ENCODE results near the gene TBR1. TPM values are rescaled to one million over a fixed set of nuclear protein-coding genes. Genes with fewer than 3 reads are reported as not detected.

Gene TBR1
- total and polyA plus RNA-seq, 2 of the 4 experiments (the other 2 are of a cell fraction) = not detected

DNA sequence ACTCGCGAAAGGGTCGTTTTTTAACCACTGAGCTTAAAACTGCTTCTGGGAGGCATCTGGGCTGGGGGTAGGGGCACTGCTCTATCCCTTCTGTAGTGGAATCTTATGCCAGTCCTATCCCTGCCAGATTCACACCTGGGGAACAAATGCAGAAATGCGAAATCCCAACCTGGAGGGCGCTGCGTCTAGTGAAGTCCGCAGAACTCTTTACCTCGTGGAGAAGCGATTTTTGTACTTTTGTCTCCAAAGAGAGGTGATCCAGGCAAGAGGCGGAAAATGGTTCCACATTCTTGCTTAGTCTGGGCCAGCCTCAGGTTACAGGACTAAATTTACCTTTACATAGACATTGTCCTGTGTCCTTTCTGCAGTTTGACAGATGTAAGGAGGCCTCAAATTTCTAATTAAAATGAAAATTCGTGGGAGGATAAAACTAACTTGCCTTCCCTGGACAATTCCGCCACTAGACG, 10.4 kb downstream of the TBR1 start:
- intact Hi-C loops (cut with micrococcal nuclease) (loop anchor here (5.0 to 10.0 kb wide), 2 partner anchors 521 to 698 kb away; no protein-coding TSS in a partner anchor), dilution Hi-C loops (cut with HindIII; ENCODE audit: low sequenced_read_pairs, unreplicated experiment) (no loop called here), in situ Hi-C loops (cut with MboI; ENCODE audit: low sequenced_read_pairs) (no loop called here)
- ATAC-seq (ENCODE audit: low read depth) = no peak
- Histone ChIP-seq H3K4ac (ENCODE audit: low read depth, low read length) (no peak overlapping the region), H3K56ac (ENCODE audit: extremely low read depth, insufficient read depth, low read length) (no peak overlapping the region), H4K8ac (ENCODE audit: low read depth in 2 of 2, low read length in 2 of 2) (no peak overlapping the region), H3K4me2 (ENCODE audit: low read depth, low read length) (no peak overlapping the region; the same call in 1 of the 2 replicates), H4K91ac (ENCODE audit: insufficient read depth, low read depth, low read length) (no peak overlapping the region), H2BK120ac (ENCODE audit: low read depth, low read length) (no peak overlapping the region), H3K9me3 (ENCODE audit: control insufficient read depth, insufficient read depth, low read length) (peaks cover 22% of the 10 kb centered on the region), H2BK5ac (ENCODE audit: low read depth, low read length, poor library complexity, severe bottlenecking) (no peak overlapping the region), H3K27me3 (ENCODE audit: control insufficient read depth, insufficient read depth, low read length) (peaks cover 78% of the 10 kb centered on the region), H4K20me1 (ENCODE audit: insufficient read depth, low read length) (0 out of 2 replicates have a peak, but pooled peaks cover 4% of the 10 kb centered on the region), H3K18ac (ENCODE audit: low read depth, low read length) (no peak overlapping the region), H3K36me3 (ENCODE audit: control insufficient read depth, insufficient read depth, low read length) (no peaks in the 10 kb centered on the region), H2AK5ac (ENCODE audit: low read depth, low read length) (no peak overlapping the region), H2BK20ac (ENCODE audit: low read depth, low read length) (no peak overlapping the region), H3K79me1 (ENCODE audit: low read depth in 1 of 2, low read length in 2 of 2) (no peaks in the 10 kb centered on the region), H4K5ac (ENCODE audit: low read depth, low read length) (no peak overlapping the region), H3K27ac (ENCODE audit: insufficient read depth, low read length) (no peak overlapping the region), H3K14ac (replicated peaks; ENCODE audit: low read depth, low read length) (no peak overlapping the region), H3K4me3 (ENCODE audit: insufficient read depth, low read depth, low read length) (no peak overlapping the region), H3K23ac (ENCODE audit: low read depth, low read length) (no peak overlapping the region), H3K9ac (ENCODE audit: low read depth, low read length) (no peak overlapping the region), H3K9me1 (ENCODE audit: insufficient read depth, low read length) (no peaks in the 10 kb centered on the region), H2BK15ac (ENCODE audit: low read depth, low read length) (no peak overlapping the region), H2AK9ac (replicated peaks; ENCODE audit: low read depth, low read length, poor library complexity) (no peak overlapping the region), H2AFZ (replicated peaks; ENCODE audit: low read length, poor library complexity) (no peak overlapping the region), H3K4me1 (ENCODE audit: control insufficient read depth, insufficient read depth, low read length) (no peaks in the 10 kb centered on the region; the same call in 1 of the 2 replicates)
- BruUV-seq (replicated peaks) = no TSS peak
- TF ChIP-seq MAFK (IDR thresholded peaks at IDR 0.05; ENCODE audit: low read depth, low read length) (no peak), CTCF (conservative IDR thresholded peaks at IDR 0.05; ENCODE audit: low read depth, low read length) (peak; percentile 58; the same call in 1 of the 2 replicates), FOS (IDR thresholded peaks at IDR 0.05; ENCODE audit: low read depth, low read length) (no peak), RFX5 (IDR thresholded peaks at IDR 0.05; ENCODE audit: low read depth, low read length) (no peak), RAD21 (IDR thresholded peaks at IDR 0.05; ENCODE audit: low read length) (no peak; the same call in 1 of the 2 replicates), NFE2L2 (IDR thresholded peaks at IDR 0.05; ENCODE audit: low read depth, low read length) (no peak)
- DNase-seq = no peak
- no CpG with 5 or more reads among the region's 13 CpGs for WGBS, 2 experiments (ENCODE audit: extremely low coverage in 2 of 2, insufficient read length in 1 of 2)
- POLR2A ChIA-PET (ENCODE audit: unreplicated experiment) = no interaction called here
- CTCF ChIA-PET = interaction anchor here (1.2 kb wide), 1 partner anchor 15 kb away, joined by 3 read pairs; no protein-coding TSS in a partner anchor
